Measurements from ENCODE around the gene TCF3.

Gene TCF3

GRCh38 chr19:1620502-1620901 is 31.9 kb downstream of the TCF3 start:
- Histone ChIP-seq H3K4me1 (ENCODE audit: control insufficient read depth in 5 of 5, insufficient read depth in 5 of 5, low read length in 5 of 5) (peaks cover 0 to 4% (median 0%) of the 10 kb centered on the region in 5 donors), H3K27me3 (ENCODE audit: control insufficient read depth in 5 of 5, insufficient read depth in 4 of 5, low read length in 5 of 5) (no peaks in the 10 kb centered on the region), H3K9me3 (ENCODE audit: control insufficient read depth in 5 of 5, low read length in 5 of 5) (no peaks in the 10 kb centered on the region), H3K4me3 (ENCODE audit: low read depth in 1 of 5, low read length in 5 of 5) (no peak overlapping the region), H3K27ac (ENCODE audit: low read depth, low read length) (no peak overlapping the region), H3K9ac (ENCODE audit: low read length in 5 of 5) (no peak overlapping the region), H3K36me3 (ENCODE audit: control insufficient read depth in 5 of 5, insufficient read depth in 5 of 5, low read length in 5 of 5) (peaks cover 0 to 76% (median 51%) of the 10 kb centered on the region in 5 donors)

- H3K36me3 ChIP-seq (ENCODE audit: control insufficient read depth in 5 of 5, insufficient read depth in 5 of 5, low read length in 5 of 5) = peaks cover 0 to 78% (median 53%) of the 10 kb centered on the region in 5 donors
- no peak overlapping the region for H3K27ac ChIP-seq (ENCODE audit: low read depth, low read length)
- no peaks in the 10 kb centered on the region for H3K9me3 ChIP-seq (ENCODE audit: control insufficient read depth in 5 of 5, low read length in 5 of 5)
- H3K4me3 ChIP-seq (ENCODE audit: low read depth in 1 of 5, low read length in 5 of 5) = no peak overlapping the region
- H3K9ac ChIP-seq (ENCODE audit: low read length in 5 of 5) = no peak overlapping the region
- H3K27me3 ChIP-seq (ENCODE audit: control insufficient read depth in 5 of 5, insufficient read depth in 4 of 5, low read length in 5 of 5) = no peaks in the 10 kb centered on the region
- peaks cover 0 to 3% (median 0%) of the 10 kb centered on the region in 5 donors for H3K4me1 ChIP-seq (ENCODE audit: control insufficient read depth in 5 of 5, insufficient read depth in 5 of 5, low read length in 5 of 5)
Measured at GRCh38 chr19:1619703-1620102, 32.7 kb downstream of the TCF3 start.

- Histone ChIP-seq H3K9me3 (ENCODE audit: control insufficient read depth in 5 of 5, low read length in 5 of 5) (no peaks in the 10 kb centered on the region), H3K27ac (ENCODE audit: low read depth, low read length) (no peak overlapping the region), H3K9ac (ENCODE audit: low read length in 5 of 5) (no peak overlapping the region), H3K36me3 (ENCODE audit: control insufficient read depth in 5 of 5, insufficient read depth in 5 of 5, low read length in 5 of 5) (peaks cover 0 to 82% (median 60%) of the 10 kb centered on the region in 5 donors), H3K27me3 (ENCODE audit: control insufficient read depth in 5 of 5, insufficient read depth in 4 of 5, low read length in 5 of 5) (no peaks in the 10 kb centered on the region), H3K4me3 (ENCODE audit: low read depth in 1 of 5, low read length in 5 of 5) (no peak overlapping the region), H3K4me1 (ENCODE audit: control insufficient read depth in 5 of 5, insufficient read depth in 5 of 5, low read length in 5 of 5) (no peaks in the 10 kb centered on the region)
Measured at GRCh38 chr19:1619094-1619439, 33.3 kb downstream of the TCF3 start.

- H3K4me1 ChIP-seq (ENCODE audit: control insufficient read depth in 5 of 5, insufficient read depth in 5 of 5, low read length in 5 of 5) = no peaks in the 10 kb centered on the region
- H3K27ac ChIP-seq (ENCODE audit: low read depth, low read length) = no peak overlapping the region
- peaks cover 0 to 84% (median 62%) of the 10 kb centered on the region in 5 donors for H3K36me3 ChIP-seq (ENCODE audit: control insufficient read depth in 5 of 5, insufficient read depth in 5 of 5, low read length in 5 of 5)
- H3K9ac ChIP-seq (ENCODE audit: low read length in 5 of 5) = no peak overlapping the region
- no peak overlapping the region for H3K4me3 ChIP-seq (ENCODE audit: low read depth in 1 of 5, low read length in 5 of 5)
- no peaks in the 10 kb centered on the region for H3K27me3 ChIP-seq (ENCODE audit: control insufficient read depth in 5 of 5, insufficient read depth in 4 of 5, low read length in 5 of 5)
- H3K9me3 ChIP-seq (ENCODE audit: control insufficient read depth in 5 of 5, low read length in 5 of 5) = no peaks in the 10 kb centered on the region
Measured at GRCh38 chr19:1618157-1619093, 34.0 kb downstream of the TCF3 start.

- Histone ChIP-seq H3K27me3 (ENCODE audit: control insufficient read depth in 5 of 5, insufficient read depth in 4 of 5, low read length in 5 of 5) (no peaks in the 10 kb centered on the region), H3K36me3 (ENCODE audit: control insufficient read depth in 5 of 5, insufficient read depth in 5 of 5, low read length in 5 of 5) (peaks cover 0 to 95% (median 71%) of the 10 kb centered on the region in 5 donors), H3K4me1 (ENCODE audit: control insufficient read depth in 5 of 5, insufficient read depth in 5 of 5, low read length in 5 of 5) (no peaks in the 10 kb centered on the region), H3K9ac (ENCODE audit: low read length in 5 of 5) (no peak overlapping the region), H3K9me3 (ENCODE audit: control insufficient read depth in 5 of 5, low read length in 5 of 5) (no peaks in the 10 kb centered on the region), H3K27ac (ENCODE audit: low read depth, low read length) (no peak overlapping the region), H3K4me3 (ENCODE audit: low read depth in 1 of 5, low read length in 5 of 5) (no peak overlapping the region)
Measured at GRCh38 chr19:1616875-1617274, 35.5 kb downstream of the TCF3 start.

GRCh38 chr19:1616396-1616795 is 36.0 kb downstream of the TCF3 start:
- peaks cover 0 to 95% (median 71%) of the 10 kb centered on the region in 5 donors for H3K36me3 ChIP-seq (ENCODE audit: control insufficient read depth in 5 of 5, insufficient read depth in 5 of 5, low read length in 5 of 5)
- no peaks in the 10 kb centered on the region for H3K9me3 ChIP-seq (ENCODE audit: control insufficient read depth in 5 of 5, low read length in 5 of 5)
- H3K4me1 ChIP-seq (ENCODE audit: control insufficient read depth in 5 of 5, insufficient read depth in 5 of 5, low read length in 5 of 5) = no peaks in the 10 kb centered on the region
- no peak overlapping the region for H3K27ac ChIP-seq (ENCODE audit: low read depth, low read length)
- H3K4me3 ChIP-seq (ENCODE audit: low read depth in 1 of 5, low read length in 5 of 5) = no peak overlapping the region
- H3K9ac ChIP-seq (ENCODE audit: low read length in 5 of 5) = no peak overlapping the region
- H3K27me3 ChIP-seq (ENCODE audit: control insufficient read depth in 5 of 5, insufficient read depth in 4 of 5, low read length in 5 of 5) = no peaks in the 10 kb centered on the region

GRCh38 chr19:1615156-1615765 is 37.2 kb downstream of the TCF3 start:
- Histone ChIP-seq H3K9ac (ENCODE audit: low read length in 5 of 5) (no peak overlapping the region), H3K9me3 (ENCODE audit: control insufficient read depth in 5 of 5, low read length in 5 of 5) (no peaks in the 10 kb centered on the region), H3K27ac (ENCODE audit: low read depth, low read length) (no peak overlapping the region), H3K36me3 (ENCODE audit: control insufficient read depth in 5 of 5, insufficient read depth in 5 of 5, low read length in 5 of 5) (peaks cover 0 to 91% (median 68%) of the 10 kb centered on the region in 5 donors), H3K27me3 (ENCODE audit: control insufficient read depth in 5 of 5, insufficient read depth in 4 of 5, low read length in 5 of 5) (no peaks in the 10 kb centered on the region), H3K4me3 (ENCODE audit: low read depth in 1 of 5, low read length in 5 of 5) (no peak overlapping the region), H3K4me1 (ENCODE audit: control insufficient read depth in 5 of 5, insufficient read depth in 5 of 5, low read length in 5 of 5) (no peaks in the 10 kb centered on the region)

GRCh38 chr19:1613808-1614570 is 38.4 kb downstream of the TCF3 start:
- H3K27me3 ChIP-seq (ENCODE audit: control insufficient read depth in 5 of 5, insufficient read depth in 4 of 5, low read length in 5 of 5) = no peaks in the 10 kb centered on the region
- H3K4me1 ChIP-seq (ENCODE audit: control insufficient read depth in 5 of 5, insufficient read depth in 5 of 5, low read length in 5 of 5) = peaks cover 0 to 6% (median 0%) of the 10 kb centered on the region in 5 donors
- no peaks in the 10 kb centered on the region for H3K9me3 ChIP-seq (ENCODE audit: control insufficient read depth in 5 of 5, low read length in 5 of 5)
- H3K4me3 ChIP-seq (ENCODE audit: low read depth in 1 of 5, low read length in 5 of 5) = no peak overlapping the region
- peaks cover 0 to 84% (median 64%) of the 10 kb centered on the region in 5 donors for H3K36me3 ChIP-seq (ENCODE audit: control insufficient read depth in 5 of 5, insufficient read depth in 5 of 5, low read length in 5 of 5)
- H3K9ac ChIP-seq (ENCODE audit: low read length in 5 of 5) = no peak overlapping the region
- H3K27ac ChIP-seq (ENCODE audit: low read depth, low read length) = no peak overlapping the region

GRCh38 chr19:1613146-1613545 is 39.3 kb downstream of the TCF3 start:
- Histone ChIP-seq H3K27ac (ENCODE audit: low read depth, low read length) (no peak overlapping the region), H3K36me3 (ENCODE audit: control insufficient read depth in 5 of 5, insufficient read depth in 5 of 5, low read length in 5 of 5) (peaks cover 0 to 78% (median 59%) of the 10 kb centered on the region in 5 donors)

More at GRCh38 chr19:1613146-1613545, 39.3 kb downstream of the TCF3 start:
- peaks cover 0 to 14% (median 5%) of the 10 kb centered on the region in 5 donors for H3K4me1 ChIP-seq (ENCODE audit: control insufficient read depth in 5 of 5, insufficient read depth in 5 of 5, low read length in 5 of 5)
- H3K27me3 ChIP-seq (ENCODE audit: control insufficient read depth in 5 of 5, insufficient read depth in 4 of 5, low read length in 5 of 5) = no peaks in the 10 kb centered on the region
- H3K9me3 ChIP-seq (ENCODE audit: control insufficient read depth in 5 of 5, low read length in 5 of 5) = no peaks in the 10 kb centered on the region
- H3K4me3 ChIP-seq (ENCODE audit: low read depth in 1 of 5, low read length in 5 of 5) = no peak overlapping the region
- no peak overlapping the region for H3K9ac ChIP-seq (ENCODE audit: low read length in 5 of 5)
